ENCODE measurements around the gene SCGB3A1. TPM values are rescaled to one million over a fixed set of nuclear protein-coding genes. Genes with fewer than 3 reads are reported as not detected.

Gene SCGB3A1, protein sequence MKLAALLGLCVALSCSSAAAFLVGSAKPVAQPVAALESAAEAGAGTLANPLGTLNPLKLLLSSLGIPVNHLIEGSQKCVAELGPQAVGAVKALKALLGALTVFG
- not detected for total RNA-seq
- long read RNA-seq, donor 1 = 0 reads
- long read RNA-seq, donor 2 = 0 reads

DNA sequence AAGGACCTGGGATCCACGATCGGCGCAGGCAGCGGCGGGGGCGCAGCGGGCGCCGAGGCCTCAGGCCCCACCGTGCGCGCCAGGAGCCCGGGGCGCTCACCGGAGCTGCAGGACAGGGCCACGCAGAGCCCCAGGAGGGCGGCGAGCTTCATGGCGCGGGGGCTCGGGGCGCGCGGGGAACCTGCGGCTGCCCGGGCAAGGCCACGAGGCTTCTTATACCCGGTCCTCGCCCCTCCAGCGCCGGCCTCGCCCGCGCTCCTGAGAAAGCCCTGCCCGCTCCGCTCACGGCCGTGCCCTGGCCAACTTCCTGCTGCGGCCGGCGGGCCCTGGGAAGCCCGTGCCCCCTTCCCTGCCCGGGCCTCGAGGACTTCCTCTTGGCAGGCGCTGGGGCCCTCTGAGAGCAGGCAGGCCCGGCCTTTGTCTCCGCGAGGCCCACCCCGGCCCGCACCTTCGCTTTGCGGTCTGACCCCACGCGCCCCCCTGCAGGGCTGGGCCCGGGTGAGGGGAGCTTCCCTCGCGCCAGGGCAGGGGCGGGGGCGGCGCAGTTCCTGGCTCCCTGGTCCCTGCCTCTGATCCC lies at the start of gene SCGB3A1:
SCGB3A1 (minus strand) TSS at position 189 of the 577 bp plus-strand sequence; CDS start at position 152, 37 bp downstream.
- peak; percentile 80 for DNase-seq (ENCODE audit: low spot score)
- intact Hi-C loops (cut with DNase I) = loop anchor here in 1 of 2 donors (5.0 kb wide), 1 partner anchor 359 kb away; no protein-coding TSS in a partner anchor

DNA sequence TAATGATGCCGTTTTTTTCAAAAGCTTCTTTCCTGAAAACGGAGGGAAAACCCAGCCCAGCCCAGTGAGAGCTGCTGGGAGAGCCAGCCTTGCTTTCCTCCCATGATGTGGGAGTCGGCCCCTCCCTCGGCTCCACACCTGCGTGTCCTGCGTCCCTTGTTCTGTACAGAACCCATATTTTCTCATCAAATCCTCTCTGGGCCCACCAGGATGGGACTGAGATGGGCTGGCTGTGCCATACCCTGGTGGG lies 49.2 kb upstream of the SCGB3A1 start:
- intact Hi-C loops (cut with DNase I) = no loop called here
- DNase-seq (ENCODE audit: low spot score) = peak; percentile 76

DNA sequence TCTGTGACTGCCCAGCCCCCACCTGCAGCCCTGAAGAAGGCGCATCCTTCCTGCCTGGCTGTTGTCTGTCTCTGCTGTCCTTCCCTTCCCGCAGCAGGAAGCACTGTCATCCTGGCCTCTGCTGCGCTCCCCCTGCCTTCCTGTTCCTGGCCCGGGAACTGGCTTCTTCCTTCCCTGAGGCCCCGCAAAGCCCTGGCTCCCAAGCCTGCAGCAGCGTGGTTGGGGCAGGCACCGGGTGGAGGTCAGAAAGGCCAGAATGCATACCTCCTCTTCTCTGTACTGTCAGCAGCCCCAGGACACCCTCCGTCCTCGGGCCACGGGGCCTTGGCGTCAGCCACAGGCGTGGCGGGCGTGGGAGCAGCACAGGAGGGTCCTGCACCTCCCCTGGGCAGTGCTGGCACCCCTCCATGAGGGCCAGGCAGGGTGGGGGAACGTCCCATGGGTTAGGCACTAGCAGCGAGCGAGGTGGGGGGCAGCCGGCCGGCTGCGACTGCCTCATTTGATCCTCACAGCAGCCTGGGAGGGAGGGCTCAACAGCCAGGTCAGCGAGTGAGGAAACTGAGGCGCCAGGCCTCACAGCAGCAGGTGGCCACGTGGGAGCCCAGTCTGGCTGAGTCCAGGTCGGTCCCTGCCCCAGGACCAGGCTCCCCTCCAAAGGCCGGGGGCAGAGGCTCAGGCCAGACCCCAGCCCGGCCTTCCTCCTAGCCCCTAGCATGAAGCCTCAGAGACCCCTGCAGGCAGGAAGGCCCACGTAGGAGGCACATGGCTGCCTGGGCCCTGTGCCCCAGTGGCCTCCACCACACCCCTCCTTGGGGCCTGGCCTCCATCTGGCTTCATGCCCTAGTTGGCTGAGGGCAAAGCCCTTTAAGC lies 48.7 kb upstream of the SCGB3A1 start:
- intact Hi-C loops (cut with DNase I) = no loop called here
- DNase-seq (ENCODE audit: low spot score) = peak; percentile 80

DNA sequence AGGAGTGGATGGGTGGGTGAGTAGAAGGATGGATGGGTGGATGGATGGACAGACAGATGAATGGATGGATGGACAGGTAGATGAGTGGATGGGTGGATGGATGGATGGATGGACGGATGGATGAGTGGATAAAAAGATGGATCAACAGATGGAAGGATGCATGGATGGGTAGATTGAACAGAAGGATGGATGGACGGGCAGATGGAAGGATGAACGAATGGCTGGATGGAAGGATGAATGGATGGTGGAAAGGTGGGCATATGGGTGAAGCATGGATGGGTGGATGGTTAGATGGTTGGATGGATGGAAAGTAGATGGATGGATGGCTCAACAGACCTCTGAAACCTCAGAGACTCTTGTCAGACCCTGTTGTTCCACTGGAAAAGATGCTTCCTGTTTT lies 48.0 kb upstream of the SCGB3A1 start:
- DNase-seq (ENCODE audit: low spot score) = no peak
- intact Hi-C loops (cut with DNase I) = no loop called here

DNA sequence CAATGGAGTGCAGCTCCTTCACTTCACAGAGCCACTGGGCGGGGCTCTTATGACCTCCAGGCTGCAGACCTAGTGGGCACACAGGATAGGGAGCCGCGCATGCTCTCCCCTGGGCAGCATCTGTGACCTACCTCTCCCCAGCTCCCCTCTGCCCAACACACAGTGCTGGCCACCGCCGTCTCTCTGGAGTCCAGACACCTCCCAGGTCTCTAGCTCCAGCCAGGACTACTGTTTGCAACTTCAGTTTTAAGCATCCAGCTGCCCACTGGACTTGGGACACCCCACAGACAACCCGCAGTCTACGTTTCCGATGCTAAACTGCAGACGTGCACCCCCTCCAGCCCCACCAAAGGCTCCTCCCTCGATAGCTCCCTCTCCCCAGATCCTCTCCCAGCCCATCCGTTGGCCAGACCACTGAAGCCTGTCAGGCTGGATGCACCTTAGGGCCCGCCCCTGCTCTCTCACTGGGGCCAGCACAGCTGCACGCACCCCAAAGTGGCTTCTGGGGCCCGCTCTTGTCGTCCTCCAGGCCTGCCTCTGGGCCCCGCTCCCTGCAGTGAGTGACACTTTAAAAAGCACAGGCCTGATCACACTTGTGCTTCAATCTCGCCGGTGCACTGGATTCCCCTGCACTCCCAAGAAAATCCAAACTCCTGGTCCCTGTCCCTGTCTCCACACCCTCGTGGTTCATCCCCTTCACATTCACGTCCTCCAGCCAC lies 46.8 kb upstream of the SCGB3A1 start:
- DNase-seq (ENCODE audit: low spot score) = peak; percentile 54
- intact Hi-C loops (cut with DNase I) = no loop called here

DNA sequence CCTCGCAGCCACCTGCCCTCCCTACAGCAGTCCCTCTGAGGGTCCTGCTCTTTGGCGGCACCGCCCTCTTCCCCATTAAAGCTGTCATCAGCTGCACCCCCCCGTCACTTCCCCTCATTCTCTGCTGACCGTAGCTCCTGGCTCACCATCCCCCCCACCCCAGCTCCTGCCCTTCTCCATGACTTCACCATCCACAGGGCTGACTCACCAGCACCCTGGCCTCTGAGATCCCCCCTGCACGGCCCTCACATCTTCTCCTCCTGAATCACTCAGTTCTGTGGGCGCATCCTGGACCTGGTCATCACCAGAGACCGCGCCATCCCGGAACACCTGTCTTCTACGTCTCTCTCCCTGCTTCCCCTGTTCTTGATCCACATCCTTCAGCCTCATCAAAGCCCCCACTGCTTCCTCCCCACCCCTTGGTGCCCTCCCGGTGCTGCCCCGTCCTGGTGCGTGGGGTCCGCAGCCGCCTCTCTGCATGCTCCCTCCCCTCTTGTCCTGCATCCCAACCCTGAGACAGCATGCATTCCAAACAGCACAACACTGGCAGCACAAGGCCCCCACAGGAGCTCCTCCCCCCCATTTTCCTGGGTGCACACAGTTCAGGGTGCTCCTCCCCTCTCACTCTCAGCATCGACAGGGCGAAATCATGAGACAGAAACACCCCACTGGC lies 45.2 kb upstream of the SCGB3A1 start:
- peak; percentile 67 for DNase-seq (ENCODE audit: low spot score)
- intact Hi-C loops (cut with DNase I) = no loop called here

DNA sequence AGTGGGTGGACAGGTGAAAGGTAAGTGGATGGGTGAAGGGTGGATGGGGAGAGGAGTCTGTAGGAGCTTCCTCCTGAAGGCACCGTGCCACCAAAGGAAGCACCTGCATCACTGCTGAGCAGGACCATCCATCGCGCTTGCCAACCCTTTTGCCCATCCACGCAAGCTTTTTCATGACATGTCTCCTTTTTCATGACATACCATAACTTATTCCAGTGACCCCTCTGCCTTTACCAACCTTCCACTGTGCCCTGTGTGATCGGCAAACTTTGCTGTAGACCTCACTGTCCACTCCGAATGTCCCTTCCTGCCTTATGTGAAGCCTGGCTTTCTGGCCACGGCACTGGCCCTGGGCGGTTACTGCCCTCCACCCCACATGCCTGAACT lies 44.7 kb upstream of the SCGB3A1 start:
- intact Hi-C loops (cut with DNase I) = no loop called here
- peak; percentile 69 for DNase-seq (ENCODE audit: low spot score)

DNA sequence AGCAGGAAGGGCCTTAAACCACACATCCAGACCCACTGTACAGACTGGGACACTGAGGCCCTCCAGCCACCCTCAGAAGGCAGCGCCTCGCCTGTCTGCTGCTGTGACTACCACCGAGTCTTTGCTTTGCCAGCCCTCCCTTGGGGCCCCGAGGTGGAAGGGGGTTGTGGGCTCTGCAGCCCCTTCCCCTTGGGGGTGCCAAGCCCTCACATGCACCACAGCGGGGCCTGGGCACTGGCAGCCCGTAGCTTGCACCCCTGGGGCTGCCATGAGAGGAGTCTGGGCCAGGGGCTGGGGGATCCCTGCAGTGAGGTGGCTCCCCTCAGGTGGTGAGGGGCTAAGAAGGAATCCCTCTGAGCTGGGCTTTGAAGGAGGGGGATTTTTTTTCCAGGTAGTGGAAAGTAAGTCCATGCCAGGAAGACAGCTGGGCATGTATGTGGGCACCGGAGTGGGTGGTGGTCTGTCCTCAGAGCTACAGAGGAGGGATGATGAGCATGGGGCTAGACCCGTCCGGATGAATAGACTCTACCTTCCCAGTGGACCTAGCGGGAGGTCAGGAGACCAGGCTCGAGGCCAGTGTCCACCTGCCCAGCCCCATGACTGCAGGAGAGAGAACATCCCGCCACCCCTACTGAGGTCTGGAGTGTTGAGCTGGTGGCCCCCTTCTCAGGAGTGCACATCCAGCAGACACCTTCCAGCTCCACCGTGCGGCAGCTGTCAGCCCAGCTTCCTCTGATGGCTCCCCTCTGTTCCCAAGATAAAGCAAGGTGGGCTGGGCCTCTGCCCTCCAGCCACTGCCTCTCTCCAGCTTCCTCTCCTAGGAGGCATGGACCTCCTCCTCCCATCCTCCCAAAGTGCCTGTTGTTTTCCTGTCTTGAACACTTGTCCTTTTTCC lies 42.2 kb upstream of the SCGB3A1 start:
- intact Hi-C loops (cut with DNase I) = no loop called here

DNA sequence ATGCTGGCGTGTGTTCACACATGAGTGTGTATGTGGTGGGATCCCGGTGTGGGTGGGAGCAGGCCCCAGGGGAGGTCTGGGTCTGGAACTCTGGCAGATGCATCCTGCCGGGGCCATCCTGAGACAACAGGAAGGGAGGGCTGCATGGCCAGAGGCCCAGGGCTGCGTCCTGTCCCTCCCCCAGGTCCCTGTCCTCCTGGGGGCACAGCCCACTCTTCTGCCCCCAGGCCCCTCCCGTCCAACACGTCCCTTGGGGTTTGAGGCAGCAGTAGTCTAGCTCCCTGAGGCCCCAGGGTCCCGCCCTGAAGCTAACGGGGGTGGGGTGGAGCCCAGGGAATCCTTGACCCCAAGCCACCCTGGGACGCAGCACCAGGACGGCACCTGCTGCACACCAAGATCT lies 41.5 kb upstream of the SCGB3A1 start:
- intact Hi-C loops (cut with DNase I) = no loop called here
- DNase-seq (ENCODE audit: low spot score) = peak; percentile 72

More for the DNA sequence above, 42.2 kb upstream of the SCGB3A1 start:
- DNase-seq (ENCODE audit: low spot score) = peak; percentile 36

DNA sequence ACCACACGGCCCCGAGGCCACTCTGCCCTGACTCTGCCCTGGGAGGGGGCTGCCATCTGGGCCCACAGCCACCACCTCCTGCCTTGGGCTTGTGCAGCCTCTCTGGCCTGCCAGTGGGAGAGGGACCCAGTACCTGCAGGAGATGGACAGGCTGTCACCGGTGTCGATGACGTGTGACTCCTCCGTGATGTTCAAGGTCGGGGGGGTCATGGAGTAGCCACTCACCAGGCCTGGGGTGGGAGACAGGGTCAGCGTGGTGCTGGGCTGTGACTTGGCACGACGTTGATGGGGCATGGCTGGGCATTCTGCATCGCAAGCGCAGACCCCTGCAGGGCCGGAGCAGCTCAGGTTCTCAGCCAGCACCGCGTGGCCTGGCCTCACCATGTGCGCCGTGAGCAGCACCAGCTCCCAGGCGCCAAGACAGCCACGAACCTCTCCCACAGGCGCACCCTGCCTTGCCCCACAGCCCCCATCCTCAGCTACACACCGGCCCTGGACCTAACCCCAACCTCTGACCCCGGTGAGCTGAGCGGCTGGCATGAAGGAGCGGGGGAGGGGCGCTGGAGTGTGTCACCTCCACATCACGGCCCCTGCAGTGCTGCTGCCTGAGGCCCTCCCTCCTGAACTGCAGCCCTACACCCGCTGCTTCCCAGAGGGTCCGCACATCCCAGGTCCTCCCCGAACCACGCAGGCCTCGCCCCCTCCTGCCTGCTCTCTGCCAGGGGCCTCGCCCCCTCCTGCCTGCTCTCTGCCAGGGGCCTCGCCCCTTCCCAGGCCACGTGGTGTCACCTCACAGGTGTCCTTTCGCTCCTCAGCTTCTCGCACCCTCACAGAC lies 40.5 kb upstream of the SCGB3A1 start:
- intact Hi-C loops (cut with DNase I) = no loop called here
- DNase-seq (ENCODE audit: low spot score) = no peak

DNA sequence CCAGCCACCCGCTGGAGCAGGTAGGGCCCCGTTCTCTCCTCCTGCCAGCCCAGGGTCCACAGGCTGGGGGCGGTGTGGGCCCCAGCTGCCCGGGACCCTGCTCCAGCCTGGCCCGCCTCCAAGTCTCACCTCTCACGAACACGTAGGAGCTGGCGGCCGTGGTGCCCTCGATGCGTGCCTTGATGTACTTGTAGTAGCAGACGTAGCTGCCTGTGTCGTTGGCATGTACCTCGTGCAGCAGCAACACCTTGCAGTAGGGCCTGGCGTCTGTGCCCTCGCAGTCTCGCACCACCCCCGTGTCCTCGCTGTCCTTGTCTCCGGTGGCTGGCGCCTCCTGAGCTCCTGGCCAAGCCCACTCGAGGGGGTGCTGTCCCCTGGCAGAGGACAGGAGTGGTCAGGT lies 39.1 kb upstream of the SCGB3A1 start:
- intact Hi-C loops (cut with DNase I) = no loop called here
- no peak for DNase-seq (ENCODE audit: low spot score)

DNA sequence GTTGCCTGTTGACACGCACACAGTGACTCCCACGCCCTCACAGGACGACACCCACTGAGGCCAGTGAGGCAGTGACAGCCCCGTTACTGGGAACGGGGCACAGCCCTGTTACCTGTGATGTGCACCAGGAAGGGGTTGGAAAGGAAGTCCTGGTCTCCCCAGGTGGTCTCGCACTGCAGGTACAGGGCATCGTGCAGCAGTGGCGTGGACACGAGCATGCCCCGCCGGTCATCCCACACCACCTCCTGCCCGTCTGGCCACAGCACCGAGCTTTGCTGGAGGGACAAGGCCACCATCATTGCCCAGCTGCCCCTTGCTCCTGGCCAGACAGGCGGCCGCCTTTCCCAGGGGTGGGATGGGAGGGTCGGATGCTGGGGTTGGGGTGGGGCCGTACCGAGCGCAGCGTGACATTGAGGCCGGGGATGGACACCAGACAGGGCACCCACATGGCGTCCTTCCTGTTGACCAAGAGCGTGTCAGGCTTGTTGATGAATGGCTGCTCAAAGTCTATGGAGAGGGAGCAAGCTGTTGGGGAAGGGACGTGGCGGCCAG lies 38.6 kb upstream of the SCGB3A1 start:
- no peak for DNase-seq (ENCODE audit: low spot score)

DNA sequence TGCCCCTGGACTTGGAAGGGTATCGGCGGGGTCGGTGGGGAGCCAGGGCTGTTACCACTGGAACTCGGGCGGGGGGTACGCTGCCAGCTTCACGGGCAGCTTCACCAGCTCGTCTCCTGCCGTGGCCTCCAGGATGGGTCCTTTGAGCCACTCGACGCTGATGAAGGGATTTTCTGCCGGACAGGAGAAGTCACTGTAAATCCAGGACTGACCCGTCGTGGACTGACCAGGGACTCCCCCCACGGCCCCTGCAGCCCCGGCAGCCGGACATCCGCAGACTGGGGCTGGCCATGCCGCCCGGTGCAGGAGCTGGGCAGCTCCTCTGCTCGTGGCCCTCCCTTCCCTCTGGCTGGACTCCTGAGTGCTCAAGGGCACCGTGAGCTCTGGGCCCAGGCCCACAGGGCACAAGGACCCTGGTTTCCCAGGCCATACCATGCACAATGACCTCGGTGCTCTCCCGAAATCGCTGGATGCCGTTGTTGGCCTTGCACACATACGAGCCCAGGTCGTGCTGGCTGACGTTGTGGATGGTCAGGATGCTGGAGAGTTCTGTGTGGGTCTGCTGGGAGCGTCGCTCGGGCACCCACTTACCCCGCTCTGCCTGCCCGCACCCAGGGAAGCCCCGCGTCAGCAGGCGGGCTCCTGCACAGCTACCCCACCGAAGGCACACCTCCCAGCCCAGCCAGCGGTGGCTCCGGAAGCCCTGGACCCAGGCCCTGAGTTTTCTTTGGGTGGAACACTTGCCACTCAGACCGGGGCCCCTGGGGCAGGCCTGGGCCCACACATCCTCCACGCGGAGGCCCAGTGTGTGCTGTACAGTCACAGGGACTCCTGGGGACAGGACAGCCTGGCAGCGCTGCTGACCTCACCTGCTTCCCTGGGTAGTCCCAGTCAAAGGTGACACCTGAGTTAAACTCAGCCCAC lies 37.8 kb upstream of the SCGB3A1 start:
- DNase-seq (ENCODE audit: low spot score) = no peak
- intact Hi-C loops (cut with DNase I) = no loop called here

More for the DNA sequence above, 38.6 kb upstream of the SCGB3A1 start:
- intact Hi-C loops (cut with DNase I) = no loop called here

DNA sequence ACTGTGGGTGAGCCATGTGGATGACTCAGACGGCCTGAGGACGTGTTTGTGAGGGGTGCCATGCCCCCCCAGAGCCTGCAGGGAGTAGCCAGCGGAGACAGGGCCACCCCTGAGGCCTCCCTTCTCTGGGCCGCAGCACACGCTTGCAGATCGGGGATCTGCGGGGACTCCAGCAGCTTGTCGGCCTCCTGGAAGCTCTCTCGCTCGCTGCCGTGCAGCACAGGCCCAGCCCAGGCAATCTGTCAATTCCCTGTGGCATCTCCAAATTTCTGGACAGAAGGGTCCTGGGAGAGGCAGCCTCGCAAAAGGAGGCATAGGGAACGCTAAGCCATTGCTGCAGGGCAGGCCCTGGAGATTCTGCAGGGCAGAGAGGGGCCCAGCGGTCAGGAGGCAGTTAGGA lies 36.9 kb upstream of the SCGB3A1 start:
- no peak for DNase-seq (ENCODE audit: low spot score)
- intact Hi-C loops (cut with DNase I) = no loop called here

DNA sequence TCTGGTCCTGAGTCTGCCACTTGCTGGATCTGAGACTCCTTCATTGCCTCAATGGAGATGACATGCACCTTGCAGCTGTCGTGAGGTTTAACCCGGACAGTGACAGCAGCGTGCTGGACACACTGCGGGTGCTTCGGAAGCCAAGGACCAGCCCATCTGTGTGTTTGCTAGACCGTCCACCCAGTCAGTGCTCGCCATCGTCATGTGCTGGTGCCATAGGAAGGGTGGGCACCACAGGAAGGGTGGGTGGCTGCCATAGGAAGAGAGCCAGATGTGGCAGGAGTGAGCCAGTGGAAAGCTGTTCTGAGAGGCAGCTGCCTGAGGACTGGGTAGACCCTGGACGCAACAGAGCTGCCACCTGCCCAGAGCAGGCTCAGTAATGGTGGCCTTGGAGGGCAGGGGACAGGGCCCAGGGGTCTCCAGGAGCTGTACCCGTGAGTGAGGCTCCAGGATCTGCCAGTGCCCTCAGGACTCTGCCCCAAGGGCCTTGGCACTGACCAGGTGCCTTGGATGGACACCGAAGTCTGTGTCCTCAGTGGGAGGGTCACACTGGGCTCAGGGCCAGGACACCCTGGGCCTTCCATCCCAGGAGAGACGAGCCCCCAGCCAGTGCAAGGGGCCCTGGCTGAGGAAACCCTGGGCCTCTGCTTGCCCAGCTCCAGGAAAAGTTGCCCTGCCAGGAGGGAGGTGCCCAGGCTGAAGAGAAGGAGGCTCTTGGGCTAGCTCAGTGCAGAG lies 36.3 kb upstream of the SCGB3A1 start:
- intact Hi-C loops (cut with DNase I) = no loop called here
- no peak for DNase-seq (ENCODE audit: low spot score)
